Measurements from ENCODE around the gene CTNNA2.

DNA sequence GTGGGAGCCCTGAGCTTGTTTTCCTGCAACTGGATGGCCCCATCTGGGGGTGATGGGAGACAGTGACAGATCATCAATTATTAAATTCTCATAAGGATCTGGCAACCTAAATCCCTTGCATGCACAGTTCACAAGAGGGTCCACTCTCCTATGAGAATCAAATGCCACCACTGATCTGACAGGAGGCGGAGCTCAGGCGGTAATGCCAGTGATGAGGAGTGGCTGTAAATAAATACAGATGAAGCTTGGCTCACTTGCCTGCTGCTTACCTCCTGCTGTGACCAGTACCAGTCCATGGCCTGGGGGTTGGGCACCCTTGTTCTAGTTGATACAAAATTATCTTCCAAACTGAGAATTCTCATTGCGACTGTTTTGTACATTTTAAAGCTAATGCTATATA, 258.6 kb downstream of the CTNNA2 start:
- TF ChIP-seq TCF4 (CRISPR knock-in tag; IDR thresholded peaks at IDR 0.05; ENCODE audit: borderline replicate concordance), result no peak
- TF ChIP-seq BACH2 (CRISPR knock-in tag; IDR thresholded peaks at IDR 0.05; ENCODE audit: borderline replicate concordance), result no peak
- no peak for TF ChIP-seq ZNF70 (CRISPR knock-in tag; IDR thresholded peaks at IDR 0.05)
